BE2C (cell line): ENCODE measurements around the gene TBC1D21.

Source experiments
- DNase-seq: peaks from one replicate; pipeline ENCODE4 v3.0.0-alpha.2; 2020
- H3K27me3 ChIP-seq: fragments of 250-450 bp; sonication (Bioruptor Pico); 2 replicates; pipeline ENCODE4 v1.5.1; 2020; ENCODE audit warnings: mild to moderate bottlenecking
- H3K36me3 ChIP-seq: fragments of 250-450 bp; sonication (Bioruptor Pico); 2 replicates; pipeline ENCODE4 v1.5.1; 2020; ENCODE audit warnings: mild to moderate bottlenecking
- H3K4me1 ChIP-seq: fragments of 250-450 bp; sonication (Bioruptor Pico); 2 replicates; pipeline ENCODE4 v1.5.1; 2020
- H3K4me3 ChIP-seq: 2 replicates; pipeline ENCODE4 v1.5.1; 2011; ENCODE audit warnings: low read depth, low read length
- H3K9me3 ChIP-seq: fragments of 250-450 bp; sonication (Bioruptor Pico); 2 replicates; pipeline ENCODE4 v1.5.1; 2020
- TF ChIP-seq, protein P1 (sequence below): IDR thresholded peaks from 2 replicates; pipeline ENCODE4 v1.5.1; 2012; ENCODE audit warnings: mild to moderate bottlenecking, low read depth, low read length

Gene TBC1D21

DNA sequence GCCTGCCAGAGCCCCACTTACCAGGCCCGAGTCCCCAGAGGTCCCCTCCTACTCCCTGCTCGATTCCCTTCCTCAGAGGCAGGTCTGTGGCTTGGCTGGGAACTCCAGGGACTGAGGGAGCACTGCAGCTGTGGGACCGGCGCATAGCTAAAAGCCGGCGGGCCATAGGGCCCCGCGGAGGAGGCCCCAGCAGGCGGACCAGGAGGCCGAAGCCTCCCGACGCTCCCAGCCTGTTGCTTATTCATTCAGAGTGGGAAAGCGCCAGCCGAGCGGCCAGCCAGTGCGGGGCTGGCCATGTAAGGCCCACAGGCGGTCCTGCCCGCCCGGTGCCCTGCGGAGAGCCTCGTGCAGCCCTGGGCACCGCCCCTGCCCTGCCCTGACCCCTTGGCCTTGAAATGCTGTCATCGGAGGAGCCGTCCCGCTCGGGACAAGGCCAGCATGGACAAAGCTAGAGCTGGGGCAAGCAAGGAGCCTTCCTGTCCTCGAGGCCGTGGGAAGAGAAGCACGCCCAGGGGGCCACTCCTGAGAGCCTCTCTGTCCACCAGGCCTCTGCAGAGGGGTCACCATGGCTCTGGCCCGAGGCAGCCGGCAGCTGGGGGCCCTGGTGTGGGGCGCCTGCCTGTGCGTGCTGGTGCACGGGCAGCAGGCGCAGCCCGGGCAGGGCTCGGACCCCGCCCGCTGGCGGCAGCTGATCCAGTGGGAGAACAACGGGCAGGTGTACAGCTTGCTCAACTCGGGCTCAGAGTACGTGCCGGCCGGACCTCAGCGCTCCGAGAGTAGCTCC lies 53.0 kb downstream of the TBC1D21 start, which contains the start of gene LOXL1:
Gene LOXL1, plus strand, starts transcription at position 244 of the 784 bp plus-strand sequence. Its CDS starts 322 bp downstream, at position 566.
- TF ChIP-seq, protein P1, sequence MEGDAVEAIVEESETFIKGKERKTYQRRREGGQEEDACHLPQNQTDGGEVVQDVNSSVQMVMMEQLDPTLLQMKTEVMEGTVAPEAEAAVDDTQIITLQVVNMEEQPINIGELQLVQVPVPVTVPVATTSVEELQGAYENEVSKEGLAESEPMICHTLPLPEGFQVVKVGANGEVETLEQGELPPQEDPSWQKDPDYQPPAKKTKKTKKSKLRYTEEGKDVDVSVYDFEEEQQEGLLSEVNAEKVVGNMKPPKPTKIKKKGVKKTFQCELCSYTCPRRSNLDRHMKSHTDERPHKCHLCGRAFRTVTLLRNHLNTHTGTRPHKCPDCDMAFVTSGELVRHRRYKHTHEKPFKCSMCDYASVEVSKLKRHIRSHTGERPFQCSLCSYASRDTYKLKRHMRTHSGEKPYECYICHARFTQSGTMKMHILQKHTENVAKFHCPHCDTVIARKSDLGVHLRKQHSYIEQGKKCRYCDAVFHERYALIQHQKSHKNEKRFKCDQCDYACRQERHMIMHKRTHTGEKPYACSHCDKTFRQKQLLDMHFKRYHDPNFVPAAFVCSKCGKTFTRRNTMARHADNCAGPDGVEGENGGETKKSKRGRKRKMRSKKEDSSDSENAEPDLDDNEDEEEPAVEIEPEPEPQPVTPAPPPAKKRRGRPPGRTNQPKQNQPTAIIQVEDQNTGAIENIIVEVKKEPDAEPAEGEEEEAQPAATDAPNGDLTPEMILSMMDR: no peak

DNA sequence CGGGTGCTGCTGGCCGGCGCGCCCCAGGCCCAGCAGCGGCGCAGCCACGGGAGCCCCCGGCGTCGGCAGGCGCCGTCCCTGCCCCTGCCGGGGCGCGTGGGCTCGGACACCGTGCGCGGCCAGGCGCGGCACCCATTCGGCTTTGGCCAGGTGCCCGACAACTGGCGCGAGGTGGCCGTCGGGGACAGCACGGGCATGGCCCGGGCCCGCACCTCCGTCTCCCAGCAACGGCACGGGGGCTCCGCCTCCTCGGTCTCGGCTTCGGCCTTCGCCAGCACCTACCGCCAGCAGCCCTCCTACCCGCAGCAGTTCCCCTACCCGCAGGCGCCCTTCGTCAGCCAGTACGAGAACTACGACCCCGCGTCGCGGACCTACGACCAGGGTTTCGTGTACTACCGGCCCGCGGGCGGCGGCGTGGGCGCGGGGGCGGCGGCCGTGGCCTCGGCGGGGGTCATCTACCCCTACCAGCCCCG lies 53.7 kb downstream of the TBC1D21 start:
- peak; percentile 70 for DNase-seq
- H3K27me3 ChIP-seq: peaks cover 16% of the 10 kb centered on the region

More for the DNA sequence above, 53.0 kb downstream of the TBC1D21 start, which contains the start of gene LOXL1:
- H3K9me3 ChIP-seq: no peaks in the 10 kb centered on the region
- peaks cover 45% of the 10 kb centered on the region for H3K4me1 ChIP-seq
- peak within 1 kb of the TSS; percentile 70 for H3K4me3 ChIP-seq
- no peaks in the 10 kb centered on the region for H3K36me3 ChIP-seq
- DNase-seq: peak; percentile 75
- peaks cover 16% of the 10 kb centered on the region for H3K27me3 ChIP-seq

DNA sequence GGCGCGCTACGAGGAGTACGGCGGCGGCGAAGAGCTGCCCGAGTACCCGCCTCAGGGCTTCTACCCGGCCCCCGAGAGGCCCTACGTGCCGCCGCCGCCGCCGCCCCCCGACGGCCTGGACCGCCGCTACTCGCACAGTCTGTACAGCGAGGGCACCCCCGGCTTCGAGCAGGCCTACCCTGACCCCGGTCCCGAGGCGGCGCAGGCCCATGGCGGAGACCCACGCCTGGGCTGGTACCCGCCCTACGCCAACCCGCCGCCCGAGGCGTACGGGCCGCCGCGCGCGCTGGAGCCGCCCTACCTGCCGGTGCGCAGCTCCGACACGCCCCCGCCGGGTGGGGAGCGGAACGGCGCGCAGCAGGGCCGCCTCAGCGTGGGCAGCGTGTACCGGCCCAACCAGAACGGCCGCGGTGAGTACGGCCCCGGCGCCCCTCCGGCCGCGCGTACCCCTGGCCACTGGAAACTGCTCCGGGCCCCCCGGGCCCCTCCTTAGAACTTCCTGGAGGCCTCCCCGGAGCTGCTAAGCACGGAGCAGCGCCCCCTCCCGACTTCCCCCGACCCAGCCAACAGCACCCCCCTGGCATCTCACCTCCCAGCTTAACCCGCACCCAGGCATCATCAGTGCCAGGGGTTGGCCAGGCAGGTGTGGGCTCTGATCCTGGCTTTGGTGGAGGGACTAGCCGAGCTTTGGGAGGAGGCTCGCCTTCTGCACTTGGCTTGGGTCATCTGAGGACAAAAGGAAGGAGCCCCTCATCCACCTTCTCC lies 54.3 kb downstream of the TBC1D21 start:
- peaks cover 16% of the 10 kb centered on the region for H3K27me3 ChIP-seq

More for the DNA sequence above, 53.7 kb downstream of the TBC1D21 start:
- Histone ChIP-seq H3K9me3 (no peaks in the 10 kb centered on the region), H3K4me1 (peaks cover 45% of the 10 kb centered on the region), H3K4me3 (peak overlapping the region; percentile 70), H3K36me3 (no peaks in the 10 kb centered on the region)
- TF ChIP-seq, protein P1: no peak

DNA sequence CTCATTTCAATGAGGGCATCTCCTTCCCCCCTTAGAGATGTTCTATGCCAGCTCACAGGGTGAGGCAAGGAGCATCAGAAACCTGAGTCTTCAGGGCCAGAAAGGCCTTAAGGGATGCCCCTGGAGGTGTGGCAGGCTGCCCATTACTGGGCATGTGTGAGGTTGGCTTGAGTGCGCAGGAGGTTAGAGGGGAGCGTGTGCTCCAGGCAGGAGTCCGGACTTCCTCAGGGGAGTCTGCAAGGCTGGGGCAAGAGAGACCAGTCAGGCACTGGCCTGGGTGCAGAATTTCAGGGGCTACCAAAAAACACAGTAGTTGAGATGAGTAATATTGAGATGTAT lies 54.8 kb downstream of the TBC1D21 start:
- Histone ChIP-seq H3K4me3 (peak overlapping the region; percentile 70), H3K4me1 (peaks cover 33% of the 10 kb centered on the region), H3K27me3 (peaks cover 16% of the 10 kb centered on the region), H3K36me3 (no peaks in the 10 kb centered on the region), H3K9me3 (no peaks in the 10 kb centered on the region)
- DNase-seq: no peak
- TF ChIP-seq, protein P1: no peak

More for the DNA sequence above, 54.3 kb downstream of the TBC1D21 start:
- H3K9me3 ChIP-seq: no peaks in the 10 kb centered on the region
- DNase-seq: peak; percentile 66
- H3K4me3 ChIP-seq: peak overlapping the region; percentile 70
- no peaks in the 10 kb centered on the region for H3K36me3 ChIP-seq
- peaks cover 38% of the 10 kb centered on the region for H3K4me1 ChIP-seq
- TF ChIP-seq, protein P1: peak; percentile 52

DNA sequence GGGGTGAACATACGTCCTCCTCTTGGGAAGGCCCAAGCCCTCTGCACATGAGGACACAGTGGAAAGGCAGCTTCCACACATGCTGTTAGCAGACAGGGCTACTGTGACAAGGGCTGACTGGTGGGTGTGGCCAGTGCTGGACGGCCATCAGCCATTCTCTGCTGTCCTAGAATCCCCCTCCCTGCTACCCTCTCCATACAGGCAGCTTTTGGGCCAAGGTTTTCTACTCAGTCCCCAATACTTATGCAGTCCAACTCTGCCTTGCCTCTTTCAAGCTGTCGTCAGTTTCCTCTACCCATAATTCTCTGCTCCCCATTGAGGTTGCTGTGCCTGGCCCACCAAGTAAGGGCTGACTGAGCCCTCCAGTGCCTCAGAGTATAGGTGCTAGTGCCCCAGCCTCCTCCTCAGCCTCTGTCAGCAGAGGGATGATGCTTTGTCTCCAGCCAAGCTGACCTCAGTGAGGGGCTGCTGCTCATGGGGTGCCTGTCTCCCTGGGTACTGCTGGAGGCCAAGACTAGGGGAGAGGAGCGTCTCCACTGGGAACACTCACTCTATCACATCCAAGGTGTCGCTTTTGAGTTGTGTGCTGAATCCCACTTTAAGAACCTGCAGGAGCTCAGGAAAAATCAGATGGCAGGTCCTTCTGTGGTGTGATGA lies 55.7 kb downstream of the TBC1D21 start:
- H3K36me3 ChIP-seq: no peaks in the 10 kb centered on the region
- DNase-seq: no peak
- peaks cover 16% of the 10 kb centered on the region for H3K27me3 ChIP-seq
- TF ChIP-seq, protein P1: no peak
- no peak overlapping the region for H3K4me3 ChIP-seq
- H3K4me1 ChIP-seq: peaks cover 24% of the 10 kb centered on the region
- no peaks in the 10 kb centered on the region for H3K9me3 ChIP-seq
